Measurements from ENCODE around the gene NTRK1.

NTRK1 gene

GRCh38 chr1:156914440-156914856, 53.8 kb downstream of the NTRK1 start:
- Histone ChIP-seq H3K36me3 (replicated peaks) (peaks cover 29% of the 10 kb centered on the region), H3K27me3 (replicated peaks) (no peaks in the 10 kb centered on the region)

GRCh38 chr1:156920233-156921052, 59.8 kb downstream of the NTRK1 start, which contains the start of gene LRRC71:
TSS of gene LRRC71 (plus strand) at chr1:156920632. CDS start at chr1:156920804, 172 bp downstream.
- peaks cover 26% of the 10 kb centered on the region for H3K27me3 ChIP-seq (replicated peaks)
- peak within 1 kb of the TSS; percentile 33 for H3K4me3 ChIP-seq (ENCODE audit: low read depth, low read length)
- peak; percentile 56 for DNase-seq
- no peak within 1 kb of the TSS for H3K27ac ChIP-seq
- peak; percentile 77 for TF ChIP-seq CTCF (IDR thresholded peaks at IDR 0.05; ENCODE audit: low read depth, low read length, missing control alignments)
- peaks cover under 1% of the 10 kb centered on the region for H3K36me3 ChIP-seq (replicated peaks)
- in situ Hi-C loops (cut with HindIII; ENCODE audit: low pct_ligation_motif_present, low sequenced_read_pairs): no loop called here

More at GRCh38 chr1:156914440-156914856, 53.8 kb downstream of the NTRK1 start:
- Histone ChIP-seq H3K27ac (no peak overlapping the region), H3K4me3 (ENCODE audit: low read depth, low read length) (no peak overlapping the region)
- TF ChIP-seq CTCF (IDR thresholded peaks at IDR 0.05; ENCODE audit: low read depth, low read length, missing control alignments): no peak
- in situ Hi-C loops (cut with HindIII; ENCODE audit: low pct_ligation_motif_present, low sequenced_read_pairs): no loop called here
- peak; percentile 84 for DNase-seq

- no peak overlapping the region for H3K4me3 ChIP-seq (ENCODE audit: low read depth, low read length)
- peaks cover 26% of the 10 kb centered on the region for H3K27me3 ChIP-seq (replicated peaks)
- DNase-seq: no peak
- TF ChIP-seq CTCF (IDR thresholded peaks at IDR 0.05; ENCODE audit: low read depth, low read length, missing control alignments): no peak
- H3K36me3 ChIP-seq (replicated peaks): no peaks in the 10 kb centered on the region
- in situ Hi-C loops (cut with HindIII; ENCODE audit: low pct_ligation_motif_present, low sequenced_read_pairs): no loop called here
- H3K27ac ChIP-seq: no peak overlapping the region
Observed at GRCh38 chr1:156921053-156921529, 60.4 kb downstream of the NTRK1 start.

- Histone ChIP-seq H3K36me3 (replicated peaks) (no peaks in the 10 kb centered on the region), H3K27ac (no peak overlapping the region), H3K27me3 (replicated peaks) (peaks cover 26% of the 10 kb centered on the region), H3K4me3 (ENCODE audit: low read depth, low read length) (no peak overlapping the region)
- TF ChIP-seq CTCF (IDR thresholded peaks at IDR 0.05; ENCODE audit: low read depth, low read length, missing control alignments): no peak
- DNase-seq: no peak
- in situ Hi-C loops (cut with HindIII; ENCODE audit: low pct_ligation_motif_present, low sequenced_read_pairs): no loop called here
Observed at GRCh38 chr1:156922986-156923669, 62.5 kb downstream of the NTRK1 start.

- in situ Hi-C loops (cut with HindIII; ENCODE audit: low pct_ligation_motif_present, low sequenced_read_pairs): no loop called here
- Histone ChIP-seq H3K27ac (no peak overlapping the region), H3K36me3 (replicated peaks) (no peaks in the 10 kb centered on the region), H3K27me3 (replicated peaks) (peaks cover 26% of the 10 kb centered on the region), H3K4me3 (ENCODE audit: low read depth, low read length) (no peak overlapping the region)
- no peak for TF ChIP-seq CTCF (IDR thresholded peaks at IDR 0.05; ENCODE audit: low read depth, low read length, missing control alignments)
- DNase-seq: no peak
Observed at GRCh38 chr1:156923670-156924477, 63.2 kb downstream of the NTRK1 start.
